Mesendoderm (in vitro differentiated cells): ENCODE data around the gene SH3GL3.
A peak's percentile ranks its signal among the peaks of the same experiment; 100 is the strongest.

Source experiments
- DNase-seq: peaks from one replicate; pipeline ENCODE4 v3.0.0; 2013
- H2AK5ac ChIP-seq: 2 replicates; pipeline ENCODE4 v1.6.1; 2013; ENCODE audit warnings: low read length, inconsistent platforms
- H2BK120ac ChIP-seq: 2 replicates; pipeline ENCODE4 v1.6.1; 2013; ENCODE audit warnings: low read depth, mild to moderate bottlenecking, low read length, moderate library complexity, mixed read lengths
- H2BK15ac ChIP-seq: replicated peaks from 2 replicates; pipeline ENCODE4 v1.6.1; 2013; ENCODE audit warnings: low read depth, mild to moderate bottlenecking, moderate library complexity
- H2BK5ac ChIP-seq: 2 replicates; pipeline ENCODE4 v1.6.1; 2013; ENCODE audit warnings: low read length, inconsistent platforms
- H3K18ac ChIP-seq: 2 replicates; pipeline ENCODE4 v1.6.1; 2013; ENCODE audit warnings: mild to moderate bottlenecking, low read length, mixed read lengths
- H3K23ac ChIP-seq: one replicate; pipeline ENCODE4 v1.6.1; 2013; ENCODE audit warnings: low read length
- H3K27ac ChIP-seq: 2 replicates; pipeline ENCODE4 v1.5.1; 2013; ENCODE audit warnings: low read depth, mild to moderate bottlenecking, inconsistent platforms, low read length, moderate library complexity
- H3K27me3 ChIP-seq: 2 replicates; pipeline ENCODE4 v1.6.1; 2013; ENCODE audit warnings: low read length, control low read depth, mild to moderate bottlenecking, inconsistent platforms; ENCODE audit not compliant: insufficient read depth, poor library complexity
- H3K36me3 ChIP-seq: 2 replicates; pipeline ENCODE4 v1.6.1; 2013; ENCODE audit warnings: low read length, inconsistent platforms; ENCODE audit not compliant: control insufficient read depth, insufficient read depth
- H3K4ac ChIP-seq: one replicate; pipeline ENCODE4 v1.6.1; 2013; ENCODE audit warnings: low read depth, mild to moderate bottlenecking, low read length, moderate library complexity
- H3K4me1 ChIP-seq: 2 replicates; pipeline ENCODE4 v1.6.1; 2013; ENCODE audit warnings: low read depth, low read length, inconsistent platforms; ENCODE audit not compliant: control insufficient read depth
- H3K4me2 ChIP-seq: 2 replicates; pipeline ENCODE4 v1.6.1; 2013; ENCODE audit warnings: low read length
- H3K4me3 ChIP-seq: 2 replicates; pipeline ENCODE4 v1.5.1; 2013; ENCODE audit warnings: mild to moderate bottlenecking, low read length
- H3K56ac ChIP-seq: one replicate; pipeline ENCODE4 v1.6.1; 2013; ENCODE audit warnings: low read length
- H3K79me1 ChIP-seq: 2 replicates; pipeline ENCODE4 v1.6.1; 2013; ENCODE audit warnings: low read length, inconsistent platforms
- H3K79me2 ChIP-seq: 2 replicates; pipeline ENCODE4 v1.6.1; 2013; ENCODE audit warnings: mild to moderate bottlenecking, low read length; ENCODE audit not compliant: control insufficient read depth, insufficient read depth
- H3K9ac ChIP-seq: 2 replicates; pipeline ENCODE4 v1.6.1; 2013; ENCODE audit warnings: low read length, inconsistent platforms
- H4K5ac ChIP-seq: one replicate; pipeline ENCODE4 v1.6.1; 2013; ENCODE audit warnings: low read length
- H4K8ac ChIP-seq: one replicate; pipeline ENCODE4 v1.6.1; 2013; ENCODE audit warnings: low read depth, mild to moderate bottlenecking, control low read depth, low read length, moderate library complexity
- WGBS: extraction: QIAGEN DNeasy Blood & Tissue Kit; methylation state at CpG from one replicate; pipeline ENCODE4 v1.1.7; 2013; ENCODE audit warnings: low lambda C conversion rate, missing lambda C conversion rate; ENCODE audit not compliant: insufficient coverage; ENCODE audit errors: extremely low coverage; 5-methylcytosine and 5-hydroxymethylcytosine counted together

The SH3GL3 gene

DNA sequence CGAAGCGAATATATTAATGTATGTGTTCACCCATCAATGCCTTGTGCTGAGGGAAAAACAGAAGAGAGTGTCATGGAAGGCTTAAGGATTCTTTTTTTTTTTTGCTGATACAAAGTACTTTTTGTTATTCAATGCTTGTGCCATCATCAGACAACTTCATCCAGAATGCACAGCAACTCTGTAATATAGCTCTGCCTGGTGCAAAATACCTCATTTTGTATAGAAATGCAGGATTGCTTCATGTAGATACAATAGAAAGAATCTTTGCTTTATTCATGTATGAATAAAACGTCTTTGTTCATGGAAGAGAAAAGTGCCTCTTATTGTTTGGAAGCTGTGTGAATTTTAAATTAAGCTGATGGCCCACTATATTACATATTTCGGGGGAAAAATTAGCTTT is 62.9 kb downstream of the SH3GL3 start:
- no peak overlapping the region for H3K4me2 ChIP-seq
- no peak overlapping the region for H4K8ac ChIP-seq
- H3K79me2 ChIP-seq = no peaks in the 10 kb centered on the region
- no peak overlapping the region for H2BK5ac ChIP-seq
- DNase-seq = no peak
- no peak overlapping the region for H3K56ac ChIP-seq
- H2AK5ac ChIP-seq = no peak overlapping the region
- H3K27me3 ChIP-seq = no peaks in the 10 kb centered on the region
- peaks cover 2% of the 10 kb centered on the region for H3K4me1 ChIP-seq
- no peak overlapping the region for H2BK120ac ChIP-seq
- no peak overlapping the region for H2BK15ac ChIP-seq
- no peak overlapping the region for H3K9ac ChIP-seq
- peaks cover 2% of the 10 kb centered on the region for H3K79me1 ChIP-seq
- no peak overlapping the region for H3K18ac ChIP-seq
- no peak overlapping the region for H3K27ac ChIP-seq
- no CpG with 5 or more reads among the region's 4 CpGs for WGBS
- no peak overlapping the region for H3K4me3 ChIP-seq
- H3K23ac ChIP-seq = no peak overlapping the region
- H3K36me3 ChIP-seq = no peaks in the 10 kb centered on the region
- H3K4ac ChIP-seq = no peak overlapping the region
- no peak overlapping the region for H4K5ac ChIP-seq

DNA sequence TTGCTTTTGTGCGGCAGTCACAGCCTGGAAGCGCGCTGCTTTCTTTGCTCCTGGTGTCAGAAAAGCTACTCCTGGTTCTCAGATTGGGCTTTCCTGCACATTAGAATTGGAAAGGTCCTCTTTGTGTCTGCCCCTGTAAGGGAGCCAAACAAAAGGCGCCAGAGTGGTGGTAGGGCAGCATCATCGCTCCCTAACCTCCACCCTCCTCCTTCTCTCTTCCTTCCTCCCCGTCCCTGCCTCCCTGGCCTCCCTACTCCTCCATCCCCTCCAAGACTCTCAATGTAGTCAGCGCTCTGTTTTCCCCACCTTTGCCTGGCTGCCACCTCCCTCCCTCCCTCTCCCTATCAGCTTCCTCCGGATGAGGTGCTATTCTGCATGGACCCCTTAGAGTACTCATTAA is 65.3 kb downstream of the SH3GL3 start:
- H3K79me1 ChIP-seq = peaks cover 2% of the 10 kb centered on the region
- H3K23ac ChIP-seq = no peak overlapping the region
- H3K36me3 ChIP-seq = no peaks in the 10 kb centered on the region
- H4K8ac ChIP-seq = no peak overlapping the region
- peak; percentile 53 for DNase-seq
- no peak overlapping the region for H2BK5ac ChIP-seq
- no peak overlapping the region for H3K27ac ChIP-seq
- peaks cover 2% of the 10 kb centered on the region for H3K4me1 ChIP-seq
- no peaks in the 10 kb centered on the region for H3K79me2 ChIP-seq
- H2AK5ac ChIP-seq = no peak overlapping the region
- no peak overlapping the region for H3K9ac ChIP-seq
- WGBS = no CpG with 5 or more reads among the region's 8 CpGs
- no peaks in the 10 kb centered on the region for H3K27me3 ChIP-seq
- no peak overlapping the region for H4K5ac ChIP-seq
- H3K4ac ChIP-seq = no peak overlapping the region
- no peak overlapping the region for H3K4me2 ChIP-seq
- H3K4me3 ChIP-seq = no peak overlapping the region
- H3K56ac ChIP-seq = no peak overlapping the region
- H2BK120ac ChIP-seq = no peak overlapping the region
- H2BK15ac ChIP-seq = no peak overlapping the region
- H3K18ac ChIP-seq = peak overlapping the region; percentile 40

- WGBS = no CpG with 5 or more reads among the region's 4 CpGs
- no peak for DNase-seq
- Histone ChIP-seq H3K4me3 (no peak overlapping the region), H3K4me2 (no peak overlapping the region), H3K79me2 (no peaks in the 10 kb centered on the region), H3K56ac (no peak overlapping the region), H3K79me1 (peaks cover 2% of the 10 kb centered on the region), H2BK120ac (no peak overlapping the region), H2BK5ac (no peak overlapping the region), H3K23ac (no peak overlapping the region), H3K4me1 (peaks cover 2% of the 10 kb centered on the region), H3K9ac (no peak overlapping the region), H3K27me3 (no peaks in the 10 kb centered on the region), H2BK15ac (no peak overlapping the region), H3K36me3 (no peaks in the 10 kb centered on the region), H3K27ac (no peak overlapping the region), H3K4ac (no peak overlapping the region), H2AK5ac (no peak overlapping the region), H3K18ac (no peak overlapping the region), H4K8ac (no peak overlapping the region), H4K5ac (no peak overlapping the region)
Observed at GRCh38 chr15:83514584-83514983, 67.4 kb downstream of the SH3GL3 start.

DNA sequence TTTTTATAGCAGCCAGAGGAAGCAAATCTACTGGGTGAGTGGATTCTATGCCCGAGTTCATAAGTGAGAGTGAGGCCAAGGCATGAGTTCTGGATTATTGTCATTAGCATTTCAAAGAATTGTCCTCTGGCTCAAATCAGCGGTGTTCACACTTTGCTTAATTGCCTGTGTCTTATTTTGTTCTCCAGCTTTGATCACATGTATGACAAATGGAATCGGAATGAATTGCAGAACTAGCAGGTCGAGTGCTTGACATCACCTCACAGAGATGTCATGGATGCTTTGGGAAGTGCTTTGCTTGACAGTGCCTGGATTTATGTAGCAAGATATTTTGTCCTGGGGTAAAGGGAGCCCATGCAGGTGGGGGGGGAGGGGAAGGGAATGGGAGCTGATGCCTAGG is 68.0 kb downstream of the SH3GL3 start:
- peak; percentile 69 for DNase-seq
- Histone ChIP-seq H3K18ac (no peak overlapping the region), H3K4me1 (peaks cover 2% of the 10 kb centered on the region), H2BK120ac (no peak overlapping the region), H3K4ac (no peak overlapping the region), H3K36me3 (no peaks in the 10 kb centered on the region), H2BK5ac (no peak overlapping the region), H2AK5ac (no peak overlapping the region), H3K27me3 (no peaks in the 10 kb centered on the region), H3K79me1 (peaks cover 2% of the 10 kb centered on the region), H3K56ac (no peak overlapping the region), H4K8ac (no peak overlapping the region), H3K23ac (no peak overlapping the region), H3K79me2 (no peaks in the 10 kb centered on the region), H3K27ac (no peak overlapping the region), H3K4me3 (no peak overlapping the region), H4K5ac (no peak overlapping the region), H3K4me2 (no peak overlapping the region), H2BK15ac (no peak overlapping the region), H3K9ac (no peak overlapping the region)
- no CpG with 5 or more reads among the region's 4 CpGs for WGBS

DNA sequence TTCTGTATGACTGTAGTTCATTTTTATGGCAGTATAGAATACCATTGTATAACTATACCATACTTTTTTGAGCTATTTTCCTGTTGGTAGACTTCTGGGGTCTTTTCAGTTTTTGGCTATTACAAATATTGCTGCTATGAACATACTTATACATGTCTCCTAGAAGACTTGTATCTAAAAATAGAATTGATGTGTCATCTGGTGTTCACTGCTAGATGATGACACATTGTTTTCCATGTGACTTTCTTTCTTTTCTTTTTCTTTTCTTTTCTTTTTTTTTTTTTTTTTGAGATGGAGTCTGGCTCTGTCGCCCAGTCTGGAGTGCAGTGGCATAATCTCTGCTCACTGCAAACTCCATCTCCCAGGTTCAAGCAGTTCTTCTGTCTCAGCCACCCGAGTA is 69.8 kb downstream of the SH3GL3 start:
- no peak for DNase-seq
- peaks cover 5% of the 10 kb centered on the region for H3K79me1 ChIP-seq
- no peak overlapping the region for H3K9ac ChIP-seq

DNA sequence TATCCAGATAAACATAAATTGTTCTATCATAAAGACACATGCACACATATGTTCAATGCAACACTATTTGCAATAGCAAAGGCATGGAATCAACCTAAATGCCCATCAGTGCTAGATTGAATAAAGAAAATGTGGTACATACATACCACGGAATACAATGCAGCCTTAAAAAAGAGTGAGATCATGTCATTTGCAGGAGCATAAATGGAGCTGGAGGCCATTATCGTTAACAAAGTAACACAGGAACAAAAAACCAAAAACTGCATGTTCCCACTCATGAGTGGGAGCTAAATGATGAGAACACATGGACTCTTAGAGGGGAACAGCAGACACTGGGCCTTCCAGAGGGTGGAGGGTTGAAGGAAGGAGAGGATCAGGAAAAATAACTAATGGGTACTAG is 79.2 kb downstream of the SH3GL3 start:
- Histone ChIP-seq H3K4me3 (no peak overlapping the region), H3K27ac (no peak overlapping the region), H2BK120ac (no peak overlapping the region), H3K56ac (no peak overlapping the region), H3K79me1 (peaks cover 8% of the 10 kb centered on the region), H3K27me3 (no peaks in the 10 kb centered on the region), H3K23ac (no peak overlapping the region), H3K36me3 (no peaks in the 10 kb centered on the region), H3K9ac (no peak overlapping the region), H3K4ac (no peak overlapping the region), H2BK15ac (no peak overlapping the region), H4K8ac (no peak overlapping the region), H3K4me2 (no peak overlapping the region), H3K79me2 (peaks cover 2% of the 10 kb centered on the region), H3K4me1 (no peaks in the 10 kb centered on the region), H2BK5ac (no peak overlapping the region), H3K18ac (no peak overlapping the region), H2AK5ac (no peak overlapping the region), H4K5ac (no peak overlapping the region)
- WGBS = no CpG with 5 or more reads among the region's 2 CpGs
- DNase-seq = no peak

More for the DNA sequence above, 69.8 kb downstream of the SH3GL3 start:
- no peak overlapping the region for H2BK120ac ChIP-seq
- H3K79me2 ChIP-seq = no peaks in the 10 kb centered on the region
- no peaks in the 10 kb centered on the region for H3K27me3 ChIP-seq
- no peak overlapping the region for H3K4me3 ChIP-seq
- H3K4me1 ChIP-seq = peaks cover 2% of the 10 kb centered on the region
- H3K23ac ChIP-seq = no peak overlapping the region
- WGBS = no CpG with 5 or more reads among the region's 2 CpGs
- H2BK15ac ChIP-seq = no peak overlapping the region
- H3K36me3 ChIP-seq = no peaks in the 10 kb centered on the region
- H3K18ac ChIP-seq = no peak overlapping the region
- H4K8ac ChIP-seq = no peak overlapping the region
- no peak overlapping the region for H3K4me2 ChIP-seq
- no peak overlapping the region for H4K5ac ChIP-seq
- no peak overlapping the region for H2BK5ac ChIP-seq
- H2AK5ac ChIP-seq = no peak overlapping the region
- no peak overlapping the region for H3K4ac ChIP-seq
- H3K56ac ChIP-seq = no peak overlapping the region
- no peak overlapping the region for H3K27ac ChIP-seq
